HS-27A (cell line): Measurements from ENCODE around the gene BCAS1.

Experiments used
- DNase-seq: peaks from one replicate; pipeline ENCODE4 v3.0.0-alpha.2; 2012; ENCODE audit warnings: low read depth, missing footprints

Gene BCAS1

GRCh38 chr20:54047048-54047447, 23.3 kb downstream of the BCAS1 start:
- DNase-seq: no peak

DNA sequence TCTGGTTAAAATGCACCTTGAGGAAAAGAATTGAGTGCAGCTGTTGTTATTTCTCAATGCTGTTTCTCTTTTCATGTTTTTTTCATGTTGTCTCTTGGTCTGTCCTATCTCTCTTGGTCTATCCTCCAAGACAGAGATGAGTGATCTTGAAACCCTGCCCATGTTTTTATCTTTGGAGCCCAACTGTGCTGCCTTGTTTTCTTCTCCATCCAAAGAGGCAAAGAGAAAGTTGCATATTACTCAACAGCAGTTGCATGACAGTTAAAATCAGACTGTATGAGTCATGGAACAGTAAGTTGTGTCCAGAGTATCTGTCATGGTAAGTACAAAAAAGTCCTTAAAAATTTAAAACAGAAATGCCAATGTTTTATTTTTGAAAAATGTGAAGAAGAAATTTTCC, 26.2 kb downstream of the BCAS1 start:
- DNase-seq: no peak

DNA sequence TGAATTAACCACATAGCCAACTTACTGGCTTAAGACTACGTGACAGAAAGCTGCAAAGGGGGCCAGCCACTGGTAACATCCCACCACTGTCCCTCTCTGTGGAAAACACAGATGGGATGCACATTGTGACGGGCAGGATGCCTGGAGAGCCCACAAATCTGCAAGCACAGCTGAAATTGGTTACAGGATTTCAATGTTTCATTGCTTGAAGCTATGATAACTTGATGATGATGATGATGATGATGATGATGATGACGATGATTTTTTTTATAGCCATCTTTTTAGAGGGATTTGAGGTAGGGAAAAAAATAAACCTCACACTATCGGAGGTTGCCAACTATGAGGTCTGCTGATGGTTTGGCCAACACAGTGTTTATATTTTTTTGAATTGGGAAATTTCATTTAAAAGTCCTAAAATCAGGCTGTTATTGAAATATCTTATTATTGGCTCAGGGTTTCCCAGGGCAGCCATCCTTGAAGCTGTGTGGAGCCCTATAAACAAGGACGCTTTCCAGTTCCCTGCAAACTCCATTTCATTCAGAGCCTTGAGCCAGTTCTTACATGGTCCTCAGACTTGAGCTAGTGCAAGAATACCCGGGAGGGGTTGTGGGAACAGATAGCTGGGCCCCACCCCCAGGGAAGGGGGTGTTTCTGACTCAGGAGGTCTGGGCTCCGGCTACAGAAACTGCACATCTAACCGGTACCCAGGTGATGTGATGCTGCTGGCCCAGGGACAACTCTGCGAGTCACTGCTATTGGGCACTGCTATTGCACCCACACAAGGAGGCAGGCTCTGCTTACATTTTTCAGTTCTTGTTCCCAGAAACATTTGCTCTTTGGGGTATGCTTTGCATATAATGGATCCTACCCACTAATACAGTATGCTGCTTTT, 27.1 kb downstream of the BCAS1 start:
- DNase-seq: no peak

DNA sequence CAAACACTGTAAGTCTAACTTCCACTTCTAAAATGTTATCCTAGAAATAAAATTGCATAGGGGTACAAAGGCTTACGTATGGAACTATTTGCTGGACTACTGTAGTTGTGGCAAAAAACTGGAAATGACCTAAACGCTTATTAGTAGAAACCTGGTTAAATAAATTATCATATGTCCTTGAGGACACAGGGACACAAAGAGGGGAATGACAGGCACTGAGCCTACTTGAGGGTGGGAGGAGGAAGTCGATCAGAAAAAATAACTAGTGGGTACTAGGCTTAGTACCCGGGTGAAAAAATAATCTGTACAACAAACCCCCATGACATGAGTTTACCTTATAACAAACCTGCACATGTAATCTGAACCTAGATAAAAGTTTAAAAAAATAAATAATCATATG, 28.4 kb downstream of the BCAS1 start:
- no peak for DNase-seq

- DNase-seq: no peak
Measured at GRCh38 chr20:54041336-54041735, 29.1 kb downstream of the BCAS1 start.

DNA sequence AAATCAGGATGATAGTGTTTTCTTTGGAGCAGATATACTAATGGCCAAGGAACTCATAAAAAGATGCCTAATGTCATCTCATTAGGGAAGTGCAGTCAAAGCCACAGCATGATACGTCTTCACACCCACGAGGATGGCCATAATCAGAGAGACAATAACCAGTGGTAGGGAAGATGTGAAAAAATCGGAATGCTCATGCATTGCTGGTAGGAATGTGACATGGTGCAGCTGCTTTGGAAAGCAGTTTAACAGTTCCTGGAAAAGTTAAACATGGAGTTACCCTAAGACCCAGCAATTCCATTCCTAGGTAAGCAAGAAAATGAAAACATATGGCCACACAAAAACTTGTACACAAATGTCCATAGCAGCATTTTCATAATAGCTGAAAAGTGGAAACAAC, 29.9 kb downstream of the BCAS1 start:
- no peak for DNase-seq

GRCh38 chr20:54038961-54039360, 31.4 kb downstream of the BCAS1 start:
- DNase-seq: no peak

GRCh38 chr20:54037525-54037924, 32.9 kb downstream of the BCAS1 start:
- no peak for DNase-seq

- no peak for DNase-seq
Measured at GRCh38 chr20:54029643-54030042, 40.8 kb downstream of the BCAS1 start.

GRCh38 chr20:54029176-54029575, 41.2 kb downstream of the BCAS1 start:
- no peak for DNase-seq

GRCh38 chr20:54028276-54029011, 42.0 kb downstream of the BCAS1 start:
- DNase-seq: no peak

DNA sequence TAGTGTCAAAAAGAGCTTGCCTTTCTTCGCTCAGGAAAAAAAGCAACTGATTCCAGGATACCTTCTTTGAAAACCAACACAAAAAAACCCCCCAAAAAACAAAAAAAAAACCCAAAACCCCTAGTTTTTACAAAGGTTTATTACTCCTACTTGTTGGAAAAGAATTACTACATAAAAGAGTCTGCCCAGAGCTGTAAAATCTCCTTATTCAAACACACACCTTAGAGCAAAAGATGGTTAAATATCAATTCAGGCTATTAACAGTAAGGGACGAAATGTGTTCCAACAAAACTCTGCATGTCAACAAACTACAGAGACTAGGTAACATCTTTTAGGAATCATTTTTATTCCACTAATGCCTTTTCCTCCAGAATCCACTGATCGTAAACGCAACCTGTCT, 42.7 kb downstream of the BCAS1 start:
- DNase-seq: no peak

- DNase-seq: no peak
Measured at GRCh38 chr20:54026295-54027064, 43.9 kb downstream of the BCAS1 start.

- no peak for DNase-seq
Measured at GRCh38 chr20:54025251-54025771, 45.1 kb downstream of the BCAS1 start.

GRCh38 chr20:54023406-54023805, 47.0 kb downstream of the BCAS1 start:
- no peak for DNase-seq

GRCh38 chr20:54021446-54022235, 48.8 kb downstream of the BCAS1 start:
- no peak for DNase-seq

GRCh38 chr20:54020868-54021267, 49.5 kb downstream of the BCAS1 start:
- no peak for DNase-seq

DNA sequence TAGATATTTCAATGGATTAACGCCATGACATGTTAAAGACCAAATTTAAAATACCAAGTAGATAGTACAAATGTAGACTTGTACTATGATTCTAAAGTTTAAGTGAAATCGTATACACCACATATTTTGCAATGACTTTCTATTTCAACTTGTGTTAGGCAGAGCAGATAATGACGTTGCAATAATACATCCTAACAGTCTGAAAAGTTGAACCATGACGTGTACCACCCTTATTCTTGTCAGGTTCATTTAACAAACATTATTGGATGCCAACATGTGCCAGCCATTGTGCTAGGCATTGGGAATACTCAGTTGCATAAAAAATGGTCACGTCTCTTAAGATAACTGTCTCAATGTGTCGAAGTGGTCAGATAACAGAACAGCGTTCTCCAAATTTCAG, 50.0 kb downstream of the BCAS1 start:
- DNase-seq: no peak

GRCh38 chr20:54019585-54019984, 50.8 kb downstream of the BCAS1 start:
- DNase-seq: no peak

DNA sequence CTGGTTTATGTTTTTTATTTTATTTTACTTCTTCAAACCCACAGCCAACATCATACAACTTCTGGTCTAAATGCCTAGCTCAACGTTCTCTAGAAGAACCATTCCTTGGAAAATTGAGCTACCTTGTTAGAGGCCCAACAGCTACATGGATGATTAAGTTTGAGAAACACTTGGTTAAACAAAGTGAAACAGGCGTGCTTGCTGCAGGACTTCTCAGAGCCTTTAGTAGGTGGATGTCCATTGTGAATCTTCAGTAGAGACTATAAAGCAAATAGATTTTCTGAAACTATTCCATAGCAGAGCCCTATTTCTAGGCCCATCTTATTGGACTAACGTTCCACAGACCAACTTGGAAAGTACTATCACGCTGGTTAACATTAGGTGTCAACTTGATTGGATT, 51.3 kb downstream of the BCAS1 start:
- DNase-seq: no peak

DNA sequence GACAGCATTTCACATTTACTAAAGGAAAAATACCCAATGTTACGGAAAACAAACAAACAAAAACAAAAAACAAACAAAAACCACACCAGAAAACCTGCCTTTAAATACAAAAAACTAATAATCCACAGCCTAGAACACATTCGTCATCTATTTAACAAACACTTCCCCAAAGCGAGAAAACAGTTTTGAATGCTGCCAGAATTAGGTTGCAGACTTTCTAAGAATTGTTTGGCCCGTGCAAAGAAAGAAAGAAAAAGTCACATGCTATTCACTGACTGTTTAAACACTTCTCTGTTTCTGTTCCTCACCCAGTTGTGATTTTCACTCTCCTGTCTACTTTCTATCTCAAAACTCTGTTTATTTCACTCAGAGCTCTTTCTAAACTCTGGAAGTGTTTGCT, 52.5 kb downstream of the BCAS1 start:
- no peak for DNase-seq

- no peak for DNase-seq
Measured at GRCh38 chr20:54015496-54015895, 54.9 kb downstream of the BCAS1 start.
